ENCODE measurements around the gene WBP4.

GRCh38 chr13:41053384-41053826 lies 7.9 kb upstream of the WBP4 start:
- no peak for TF ChIP-seq EZH2 (IDR thresholded peaks at IDR 0.05; ENCODE audit: borderline replicate concordance, low read depth, low read length, severe bottlenecking)
- TF ChIP-seq CTCF (IDR thresholded peaks at IDR 0.05; ENCODE audit: borderline replicate concordance, extremely low read depth, low read length, poor library complexity, severe bottlenecking): no peak

Data from DND-41 (cell line).